Motor neuron (in vitro differentiated cells): ENCODE data around the gene NPAS3. TPM values are rescaled to one million over a fixed set of nuclear protein-coding genes. Genes with fewer than 3 reads are reported as not detected.

Source experiments
- ATAC-seq, 8 experiments: fragments of 200-7000 bp; cut with Tn5 transposase; replicated peaks in 6 of 8; 2 replicates each; pipeline ENCODE4 v1.8.0; 2021; ENCODE audit warnings: mild to moderate bottlenecking in 8 of 8, moderate library complexity in 8 of 8
- H3K27ac ChIP-seq, 2 donors: fragments of 250-450 bp; sonication (Bioruptor Pico); 2 replicates each; pipeline ENCODE4 v1.9.0; 2021; ENCODE audit warnings: antibody characterized with exemption in 2 of 2, mild to moderate bottlenecking in 2 of 2, moderate library complexity in 1 of 2
- H3K4me1 ChIP-seq, 2 donors: fragments of 250-450 bp; sonication (Bioruptor Pico); replicated peaks in 1 of 2; 2 replicates each; pipeline ENCODE4 v1.6.1; 2021; ENCODE audit warnings: antibody characterized with exemption in 2 of 2, mild to moderate bottlenecking in 2 of 2, moderate library complexity in 1 of 2
- H3K4me3 ChIP-seq, 5 donors: fragments of 250-450 bp; sonication (Bioruptor Pico); 2 replicates each; pipeline ENCODE4 v1.9.0; 2021; ENCODE audit warnings: antibody characterized with exemption in 5 of 5, mild to moderate bottlenecking in 5 of 5, moderate library complexity in 4 of 5
- WGBS, 10 experiments: fragments of 450-650 bp; shearing (Covaris generic); methylation state at CpG; one replicate each; pipeline ENCODE4 v1.0.0; 2022; 5-methylcytosine and 5-hydroxymethylcytosine counted together
- in situ Hi-C, 9 experiments: fragments of 400-800 bp; cut with MboI; loops; one replicate each; pipeline ENCODE4 v1.15.0; 2021; ENCODE audit warnings: low sequenced_read_pairs in 9 of 9, low pct_unique_long_range_greater_than_20kb in 2 of 9; ENCODE audit not compliant: unreplicated experiment in 9 of 9
- total RNA-seq, 8 experiments: library from RNA; unstranded; fragments of 300-600 nt; gene quantifications; 2 replicates each; pipeline versions ENCODE4 v1.2.3 to v1.2.4, GENCODE V29; 2022

NPAS3 gene
- total RNA-seq, 8 experiments from 2014 or later = 0.22 to 45.8 (median 11.7) TPM; not detected in 1

DNA sequence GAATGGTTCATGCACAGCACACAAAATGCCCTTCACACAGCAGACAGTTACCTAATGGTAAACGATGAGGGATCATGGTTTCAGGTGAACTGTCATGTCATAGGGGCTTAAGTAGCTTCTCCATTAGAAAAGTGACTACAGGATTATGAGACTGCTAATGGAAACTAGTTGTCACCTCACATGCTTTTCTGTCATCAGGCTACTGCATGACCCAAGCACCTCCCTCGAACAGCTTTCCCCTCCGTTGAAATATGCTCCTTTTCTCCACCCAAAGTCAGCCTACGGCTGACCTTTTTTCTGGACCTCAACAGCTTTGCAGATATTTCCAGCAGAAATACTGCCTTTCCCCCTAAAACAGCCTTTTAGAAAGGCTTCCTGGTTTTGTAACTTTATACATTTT lies 544.9 kb downstream of the NPAS3 start:
- in situ Hi-C loops = no loop called here
- H3K27ac ChIP-seq = no peak overlapping the region

DNA sequence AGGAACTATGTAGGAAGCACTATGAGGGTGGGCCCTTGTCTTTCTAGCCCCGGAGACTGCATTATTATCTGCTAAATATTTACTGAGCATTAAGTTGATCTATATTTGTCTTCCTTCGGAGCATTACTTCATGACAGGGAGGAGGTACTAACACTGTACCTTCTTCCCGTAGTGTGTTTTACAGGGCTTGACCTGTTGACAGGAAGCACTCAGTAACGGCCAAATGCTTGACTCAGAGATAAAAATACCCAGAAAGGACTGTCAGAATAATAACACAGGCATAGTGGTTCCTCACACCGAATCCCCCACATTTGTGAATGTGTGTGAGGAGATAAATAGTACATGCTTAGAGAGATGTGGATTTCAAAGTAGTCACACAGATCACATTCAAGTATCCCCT lies 545.6 kb downstream of the NPAS3 start:
- 40 to 88% (median 60%) methylated on average over 1 to 4 of the region's 5 CpGs; no CpG with 5 or more reads in 3 of the 10 experiments for WGBS, 10 experiments
- in situ Hi-C loops = no loop called here
- ATAC-seq = peak in 5 of 8 experiments; percentile 11 to 53 (median 41)
- Histone ChIP-seq H3K27ac (no peak overlapping the region), H3K4me3 (no peak overlapping the region), H3K4me1 (peaks cover 31 to 43% of the 10 kb centered on the region in 2 donors)

More for the DNA sequence above, 544.9 kb downstream of the NPAS3 start:
- 44 to 82% (median 65%) methylated on average over 2 to 4 of the region's 4 CpGs; no CpG with 5 or more reads in 3 of the 10 experiments for WGBS, 10 experiments
- Histone ChIP-seq H3K4me3 (no peak overlapping the region), H3K4me1 (peaks cover 36 to 45% of the 10 kb centered on the region in 2 donors)
- peak in 4 of 8 experiments; percentile 47 to 79 (median 58) for ATAC-seq

DNA sequence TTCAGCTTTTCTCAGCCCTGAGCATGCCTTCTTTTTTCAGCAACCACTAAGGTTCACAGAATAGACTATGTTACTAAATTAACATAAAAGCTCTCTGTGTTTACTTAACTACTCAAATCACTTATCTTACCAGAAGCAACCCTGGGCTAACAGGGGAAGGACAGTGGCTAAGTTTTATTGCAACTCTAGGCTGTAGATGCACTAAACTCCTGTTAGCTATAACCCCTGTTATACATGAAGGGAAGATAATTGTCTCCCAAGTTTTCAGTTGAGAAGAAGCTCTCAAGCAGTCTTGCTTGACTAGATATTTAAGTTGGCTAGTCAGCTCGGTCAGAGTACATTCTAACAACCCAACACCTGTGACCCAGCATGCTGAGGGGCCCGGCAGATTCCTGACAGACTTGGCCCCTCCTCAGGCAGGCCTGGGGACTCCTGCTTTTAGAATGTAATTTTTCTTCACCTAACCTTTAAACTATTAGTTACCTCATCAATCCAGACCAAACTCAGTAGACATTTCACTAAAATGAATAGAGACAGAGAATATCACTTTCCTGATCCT lies 547.7 kb downstream of the NPAS3 start:
- WGBS, 10 experiments = 10 to 71% (median 45%) methylated on average over 1 to 2 of the region's 2 CpGs; no CpG with 5 or more reads in 6 of the 10 experiments
- H3K27ac ChIP-seq = no peak overlapping the region
- in situ Hi-C loops = no loop called here
- H3K4me3 ChIP-seq = no peak overlapping the region
- peaks cover 16 to 27% of the 10 kb centered on the region in 2 donors for H3K4me1 ChIP-seq
- peak in 2 of 8 experiments; percentile 14 to 72 for ATAC-seq

DNA sequence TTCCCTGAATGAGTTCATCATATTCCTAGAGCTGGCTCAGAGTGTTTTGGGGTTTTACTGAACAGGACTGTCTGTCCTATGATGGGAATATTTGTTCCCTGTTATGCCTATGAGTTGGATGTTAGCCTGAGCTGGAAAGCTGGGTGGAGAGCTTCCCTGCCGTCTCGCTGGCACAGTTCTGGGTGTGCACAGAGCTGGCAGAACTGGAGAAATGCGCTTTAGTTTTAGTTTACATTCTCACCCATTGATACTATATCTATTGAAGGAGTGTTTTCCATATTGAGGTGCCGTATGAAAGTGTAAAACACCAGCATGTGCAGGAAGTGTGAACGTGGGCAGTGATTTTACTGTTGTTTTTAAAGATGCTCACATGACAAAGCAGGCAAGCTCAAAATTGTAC lies 549.9 kb downstream of the NPAS3 start:
- in situ Hi-C loops = no loop called here
- 0 to 100% (median 71%) methylated on average over 1 to 5 of the region's 5 CpGs; no CpG with 5 or more reads in 2 of the 10 experiments for WGBS, 10 experiments
- ATAC-seq = no peak
- Histone ChIP-seq H3K4me1 (peaks cover 21 to 25% of the 10 kb centered on the region in 2 donors), H3K4me3 (no peak overlapping the region), H3K27ac (no peak overlapping the region)

DNA sequence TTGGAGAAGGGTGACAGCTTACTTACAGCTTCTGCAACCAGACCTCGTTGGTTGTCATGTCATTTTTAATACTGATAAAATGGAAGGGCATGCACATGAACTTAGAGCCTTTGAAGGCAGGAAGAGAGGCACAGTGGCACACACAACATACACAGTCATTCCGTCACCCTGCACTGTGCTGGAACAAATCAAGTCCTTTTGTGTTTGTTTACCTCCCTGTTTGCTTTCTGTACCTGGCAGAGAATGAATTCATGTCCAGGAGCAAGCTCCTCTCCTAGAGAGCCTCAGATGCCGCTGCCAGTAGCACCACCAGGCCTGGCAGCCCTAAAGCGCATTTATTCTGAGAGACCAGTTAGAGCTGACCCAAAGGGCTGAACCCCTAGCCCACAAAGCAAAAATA lies 551.9 kb downstream of the NPAS3 start:
- Histone ChIP-seq H3K4me1 (peaks cover 19 to 23% of the 10 kb centered on the region in 2 donors), H3K4me3 (no peak overlapping the region), H3K27ac (no peak overlapping the region)
- peak in 3 of 8 experiments; percentile 16 to 70 (median 47) for ATAC-seq
- WGBS, 10 experiments = 0 to 100% (median 84%) methylated on average over 1 to 4 of the region's 4 CpGs; no CpG with 5 or more reads in 2 of the 10 experiments
- in situ Hi-C loops = no loop called here

DNA sequence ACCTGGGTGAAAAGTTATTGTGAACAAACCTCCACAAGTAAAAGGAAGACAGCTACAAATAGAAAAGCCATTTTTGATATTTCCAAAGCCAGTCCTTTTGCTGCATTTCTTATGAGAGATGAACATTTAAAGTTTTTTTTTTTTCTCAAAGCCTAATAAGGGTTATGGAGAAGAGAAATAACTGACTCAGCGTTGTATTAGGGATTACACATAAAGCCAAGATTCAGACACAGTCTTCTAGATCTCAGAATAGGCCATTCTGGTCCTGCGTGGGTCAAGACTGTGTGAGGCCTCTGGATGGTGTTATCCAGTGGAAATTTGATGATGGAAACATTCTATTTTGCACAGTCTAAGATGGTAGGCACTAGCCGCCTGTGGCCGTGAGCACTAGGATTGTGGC lies 552.4 kb downstream of the NPAS3 start:
- peaks cover 19 to 23% of the 10 kb centered on the region in 2 donors for H3K4me1 ChIP-seq
- no peak overlapping the region for H3K27ac ChIP-seq
- H3K4me3 ChIP-seq = no peak overlapping the region
- ATAC-seq = no peak
- WGBS, 10 experiments = 80 to 100% (median 97%) methylated on average over 2 to 4 of the region's 4 CpGs; no CpG with 5 or more reads in 1 of the 10 experiments
- in situ Hi-C loops = no loop called here

DNA sequence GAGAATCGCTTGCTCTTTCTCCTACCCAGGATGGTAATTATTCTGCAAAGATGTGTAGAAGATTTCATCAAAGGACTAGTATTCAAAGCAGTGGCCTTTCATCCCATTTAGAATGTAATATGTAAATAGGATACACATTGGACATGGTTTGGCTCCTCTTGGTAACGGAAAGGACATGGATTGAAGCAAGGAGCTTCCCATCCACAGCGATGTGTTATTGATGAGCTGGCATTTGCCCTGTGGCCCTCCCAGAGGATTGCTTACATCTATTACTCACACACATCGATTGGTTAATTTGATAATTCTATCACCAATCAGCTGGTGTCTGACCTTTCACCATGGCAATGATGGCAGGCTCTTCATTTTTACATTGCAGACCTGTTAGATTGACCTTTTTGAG lies 553.8 kb downstream of the NPAS3 start:
- in situ Hi-C loops = no loop called here
- ATAC-seq = peak in 5 of 8 experiments; percentile 9 to 61 (median 50)
- Histone ChIP-seq H3K4me1 (peaks cover 17 to 19% of the 10 kb centered on the region in 2 donors), H3K4me3 (no peak overlapping the region), H3K27ac (no peak overlapping the region)
- WGBS, 10 experiments = 0 to 67% (median 40%) methylated on average over 1 to 3 of the region's 4 CpGs; no CpG with 5 or more reads in 3 of the 10 experiments

DNA sequence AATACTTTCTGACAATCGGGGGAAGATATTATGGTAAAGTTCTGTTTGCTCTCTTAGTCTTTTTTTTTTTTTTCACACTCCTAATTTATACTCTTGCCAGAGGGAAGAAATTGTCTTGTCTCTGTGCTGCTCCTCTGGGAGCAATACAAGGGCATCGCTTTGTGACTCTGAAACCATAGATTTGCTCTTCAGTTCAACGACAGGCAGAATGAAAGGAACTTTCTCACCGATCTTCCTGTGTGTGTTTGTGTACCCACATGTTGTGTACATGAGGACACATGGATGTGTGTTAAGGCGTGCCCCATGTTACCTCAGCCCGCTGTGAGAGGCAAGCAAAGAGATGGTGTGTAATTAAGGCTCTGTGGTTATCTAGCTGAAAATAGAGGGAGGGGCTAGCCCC lies 554.6 kb downstream of the NPAS3 start:
- ATAC-seq = peak in 4 of 8 experiments; percentile 28 to 56 (median 44)
- in situ Hi-C loops = no loop called here
- 53 to 85% (median 63%) methylated on average over 1 to 5 of the region's 6 CpGs; no CpG with 5 or more reads in 1 of the 10 experiments for WGBS, 10 experiments
- no peak overlapping the region for H3K4me3 ChIP-seq
- no peak overlapping the region for H3K27ac ChIP-seq
- peaks cover 17 to 19% of the 10 kb centered on the region in 2 donors for H3K4me1 ChIP-seq

DNA sequence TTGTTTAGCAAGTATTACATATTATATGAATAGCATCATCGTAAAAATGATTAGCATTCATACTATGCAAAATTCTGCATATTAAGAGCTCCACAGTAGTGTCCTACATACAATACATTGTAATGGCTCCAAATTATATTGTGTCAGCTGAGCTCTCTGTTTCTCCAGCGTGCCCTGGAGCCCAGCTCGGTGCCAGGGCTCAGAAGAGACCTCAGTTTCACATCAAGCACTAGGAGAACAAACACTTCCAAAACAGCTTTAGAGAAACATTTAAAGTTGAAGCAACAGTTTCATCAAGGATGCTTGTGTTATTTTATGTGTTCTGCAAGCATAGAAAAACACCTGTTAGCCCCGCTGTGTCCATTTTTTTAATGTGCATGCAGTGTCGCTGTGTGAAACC lies 555.3 kb downstream of the NPAS3 start:
- 0 to 100% (median 90%) methylated on average over 1 to 5 of the region's 5 CpGs; no CpG with 5 or more reads in 2 of the 10 experiments for WGBS, 10 experiments
- Histone ChIP-seq H3K4me1 (peaks cover 17 to 19% of the 10 kb centered on the region in 2 donors), H3K4me3 (no peak overlapping the region), H3K27ac (no peak overlapping the region)
- peak in 1 of 8 experiments; percentile 45 for ATAC-seq
- in situ Hi-C loops = no loop called here

DNA sequence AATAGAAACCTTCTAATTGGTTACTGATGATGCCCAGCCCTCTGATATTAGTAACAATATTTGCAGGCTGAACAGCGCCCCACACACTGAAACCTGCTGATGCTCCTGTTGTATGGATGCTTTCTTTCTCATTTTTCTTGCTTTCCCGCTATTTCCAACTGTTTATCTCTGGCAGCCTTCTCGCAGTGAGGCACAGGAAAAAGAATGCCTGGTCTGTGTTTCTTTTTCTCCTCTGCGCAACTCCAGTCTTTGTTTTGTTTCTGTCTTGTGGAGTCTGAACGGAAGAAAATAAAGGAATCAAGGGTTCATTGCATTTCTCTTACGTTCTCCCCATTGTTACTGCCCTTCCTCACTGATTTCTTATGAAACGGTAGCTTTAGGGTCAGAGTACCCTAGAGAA lies 561.0 kb downstream of the NPAS3 start:
- 30 to 89% (median 50%) methylated on average over 1 to 6 of the region's 7 CpGs; no CpG with 5 or more reads in 1 of the 10 experiments for WGBS, 10 experiments
- no peak overlapping the region for H3K4me3 ChIP-seq
- in situ Hi-C loops = no loop called here
- peaks cover 7 to 19% of the 10 kb centered on the region in 2 donors for H3K4me1 ChIP-seq
- peak in 4 of 8 experiments; percentile 25 to 48 (median 41) for ATAC-seq
- peak overlapping the region in 1 of 2 donors; percentile 1 for H3K27ac ChIP-seq

DNA sequence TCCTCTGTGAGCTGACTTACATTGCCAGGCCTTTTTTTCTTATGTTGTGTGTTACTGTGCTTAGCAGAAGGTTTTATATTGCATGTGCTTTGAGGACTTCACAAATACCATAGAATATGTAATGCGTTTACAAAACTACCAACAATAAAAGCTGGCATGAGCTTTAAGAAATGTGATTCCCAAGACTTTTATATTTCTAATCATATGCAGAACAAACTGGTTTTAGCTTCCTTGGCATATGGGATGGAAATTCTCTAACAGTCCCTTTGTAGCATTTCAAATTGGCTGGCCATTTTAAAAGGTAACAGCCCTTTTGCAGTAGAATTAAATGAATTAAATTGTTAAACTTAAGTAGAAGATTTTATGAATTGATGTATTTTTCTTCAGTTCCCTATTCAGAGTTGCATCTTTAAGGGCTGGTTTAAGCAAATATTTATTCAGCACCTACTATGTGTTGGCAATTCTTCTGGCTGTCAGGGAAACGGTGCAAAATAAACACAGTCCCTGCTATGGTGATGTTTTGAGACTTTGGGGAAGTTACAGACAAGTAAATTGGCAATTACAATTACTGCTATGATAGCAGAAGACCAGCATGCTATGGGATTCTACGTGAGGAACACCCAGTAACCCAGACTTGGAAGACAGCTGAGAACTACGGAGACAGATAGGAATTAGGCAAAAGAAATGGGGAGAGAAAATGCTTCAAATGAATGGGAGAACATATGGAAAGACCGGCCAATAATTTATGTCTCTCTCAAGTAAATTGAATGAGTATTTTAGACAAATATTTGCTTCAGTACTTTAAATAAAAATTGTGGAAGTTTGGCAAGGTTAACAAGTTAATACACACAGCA lies 565.8 kb downstream of the NPAS3 start:
- 36 to 97% (median 78%) methylated on average over 3 to 5 of the region's 5 CpGs; no CpG with 5 or more reads in 1 of the 10 experiments for WGBS, 10 experiments

DNA sequence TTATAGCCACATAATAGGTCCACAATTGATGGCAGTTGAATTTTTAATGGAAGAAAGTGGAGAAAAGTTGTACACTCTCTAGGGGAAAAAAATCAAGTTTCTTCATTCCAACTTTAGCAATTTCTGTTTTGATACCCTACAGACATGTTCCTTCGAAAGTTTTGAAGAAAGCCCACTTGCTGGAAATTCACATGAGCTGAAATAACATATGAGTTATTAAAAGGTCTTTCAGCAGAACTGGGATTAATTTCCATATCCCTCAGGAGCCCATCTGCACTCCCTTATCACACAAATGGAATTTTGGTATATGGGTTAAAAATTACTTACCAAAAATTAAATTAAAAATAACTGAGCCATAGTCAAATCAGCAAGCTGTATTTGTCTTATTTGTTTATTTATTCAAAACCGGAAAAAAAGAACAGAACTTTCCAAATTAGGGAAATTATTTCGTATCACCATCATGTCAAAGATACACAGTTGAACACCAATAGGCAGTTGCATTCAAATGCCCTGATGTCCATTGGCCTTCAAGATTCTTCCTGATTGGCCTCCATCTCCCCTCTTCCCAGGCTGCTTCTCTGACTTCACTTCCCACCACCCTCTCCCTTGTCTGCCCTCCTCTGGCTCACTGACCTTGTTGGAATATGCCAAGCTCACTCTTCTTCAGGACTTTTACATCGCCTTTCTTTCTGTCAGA lies 566.7 kb downstream of the NPAS3 start:
- no peak overlapping the region for H3K27ac ChIP-seq
- ATAC-seq = no peak
- WGBS, 10 experiments = 52 to 100% (median 94%) methylated on average over 1 to 4 of the region's 4 CpGs
- peaks cover 23 to 30% of the 10 kb centered on the region in 2 donors for H3K4me1 ChIP-seq
- no peak overlapping the region for H3K4me3 ChIP-seq
- in situ Hi-C loops = no loop called here

More for the DNA sequence above, 565.8 kb downstream of the NPAS3 start:
- H3K27ac ChIP-seq = no peak overlapping the region
- in situ Hi-C loops = no loop called here
- ATAC-seq = peak in 1 of 8 experiments; percentile 79
- peaks cover 20 to 22% of the 10 kb centered on the region in 2 donors for H3K4me1 ChIP-seq
- no peak overlapping the region for H3K4me3 ChIP-seq
